Measurements from ENCODE around the gene PPM1E.

PPM1E gene

GRCh38 chr17:59028328-59028727, 272.7 kb downstream of the PPM1E start:
- TF ChIP-seq FOXP2 (optimal IDR thresholded peaks at IDR 0.05; ENCODE audit: borderline replicate concordance, extremely low read depth, extremely low read length, insufficient read depth) = no peak
- no peak for TF ChIP-seq POLR2AphosphoS5 (IDR thresholded peaks at IDR 0.05; ENCODE audit: low read depth, low read length)
- TF ChIP-seq TAF1 (IDR thresholded peaks at IDR 0.05; ENCODE audit: borderline replicate concordance, insufficient read depth, low read length) = no peak
- TF ChIP-seq, protein P1, sequence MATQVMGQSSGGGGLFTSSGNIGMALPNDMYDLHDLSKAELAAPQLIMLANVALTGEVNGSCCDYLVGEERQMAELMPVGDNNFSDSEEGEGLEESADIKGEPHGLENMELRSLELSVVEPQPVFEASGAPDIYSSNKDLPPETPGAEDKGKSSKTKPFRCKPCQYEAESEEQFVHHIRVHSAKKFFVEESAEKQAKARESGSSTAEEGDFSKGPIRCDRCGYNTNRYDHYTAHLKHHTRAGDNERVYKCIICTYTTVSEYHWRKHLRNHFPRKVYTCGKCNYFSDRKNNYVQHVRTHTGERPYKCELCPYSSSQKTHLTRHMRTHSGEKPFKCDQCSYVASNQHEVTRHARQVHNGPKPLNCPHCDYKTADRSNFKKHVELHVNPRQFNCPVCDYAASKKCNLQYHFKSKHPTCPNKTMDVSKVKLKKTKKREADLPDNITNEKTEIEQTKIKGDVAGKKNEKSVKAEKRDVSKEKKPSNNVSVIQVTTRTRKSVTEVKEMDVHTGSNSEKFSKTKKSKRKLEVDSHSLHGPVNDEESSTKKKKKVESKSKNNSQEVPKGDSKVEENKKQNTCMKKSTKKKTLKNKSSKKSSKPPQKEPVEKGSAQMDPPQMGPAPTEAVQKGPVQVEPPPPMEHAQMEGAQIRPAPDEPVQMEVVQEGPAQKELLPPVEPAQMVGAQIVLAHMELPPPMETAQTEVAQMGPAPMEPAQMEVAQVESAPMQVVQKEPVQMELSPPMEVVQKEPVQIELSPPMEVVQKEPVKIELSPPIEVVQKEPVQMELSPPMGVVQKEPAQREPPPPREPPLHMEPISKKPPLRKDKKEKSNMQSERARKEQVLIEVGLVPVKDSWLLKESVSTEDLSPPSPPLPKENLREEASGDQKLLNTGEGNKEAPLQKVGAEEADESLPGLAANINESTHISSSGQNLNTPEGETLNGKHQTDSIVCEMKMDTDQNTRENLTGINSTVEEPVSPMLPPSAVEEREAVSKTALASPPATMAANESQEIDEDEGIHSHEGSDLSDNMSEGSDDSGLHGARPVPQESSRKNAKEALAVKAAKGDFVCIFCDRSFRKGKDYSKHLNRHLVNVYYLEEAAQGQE (IDR thresholded peaks at IDR 0.05; ENCODE audit: insufficient read depth in 1 of 2, low read depth in 2 of 2, low read length in 2 of 2) = no peak

GRCh38 chr17:59030811-59031210, 275.2 kb downstream of the PPM1E start:
- TF ChIP-seq SIN3A (IDR thresholded peaks at IDR 0.05; ENCODE audit: borderline replicate concordance, insufficient read depth, low read length) = no peak
- TF ChIP-seq TAF1 (IDR thresholded peaks at IDR 0.05; ENCODE audit: borderline replicate concordance, insufficient read depth, low read length) = no peak
- no peak for TF ChIP-seq FOXP2 (optimal IDR thresholded peaks at IDR 0.05; ENCODE audit: borderline replicate concordance, extremely low read depth, extremely low read length, insufficient read depth)
- TF ChIP-seq, protein P1 (IDR thresholded peaks at IDR 0.05; ENCODE audit: insufficient read depth in 1 of 2, low read depth in 2 of 2, low read length in 2 of 2) = no peak
- no peak for TF ChIP-seq POLR2AphosphoS5 (IDR thresholded peaks at IDR 0.05; ENCODE audit: low read depth, low read length)
